ENCODE measurements around the gene FER1L5. TPM values are rescaled to one million over a fixed set of nuclear protein-coding genes. Genes with fewer than 3 reads are reported as not detected.
A peak's percentile ranks its signal among the peaks of the same experiment; 100 is the strongest.

Gene FER1L5
- total and polyA plus RNA-seq, 9 of the 15 experiments (the other 6 are each of a cell fraction or from before 2014, with no cell fraction given), result 0.01 TPM; not detected in 6

- Histone ChIP-seq H3K9ac (ENCODE audit: insufficient read depth in 1 of 2, low read depth in 2 of 2, low read length in 2 of 2) (peak overlapping the region in 1 of 2 experiments; percentile 39; a peak in 1 of 4 replicates), H3K36me3 (ENCODE audit: control insufficient read depth, insufficient read depth, low read length) (no peaks in the 10 kb centered on the region), H3K9me3 (replicated peaks; ENCODE audit: control insufficient read depth, insufficient read depth, low read depth, low read length) (no peaks in the 10 kb centered on the region), H3K4me3 (no peak overlapping the region), H3K4me1 (replicated peaks in 1 of 2; ENCODE audit: control insufficient read depth in 2 of 2, insufficient read depth in 2 of 2, low read length in 2 of 2) (peaks cover 6 to 28% of the 10 kb centered on the region in 2 experiments; a peak in 3 of 5 replicates), H3K79me2 (ENCODE audit: control insufficient read depth, insufficient read depth, low read length) (no peaks in the 10 kb centered on the region), H4K20me1 (replicated peaks; ENCODE audit: control insufficient read depth, insufficient read depth, low read length) (0 out of 2 replicates have a peak, but pooled peaks cover 17% of the 10 kb centered on the region), H2AFZ (ENCODE audit: low read depth, low read length) (no peak overlapping the region), H3K9me1 (ENCODE audit: control insufficient read depth, insufficient read depth, low read length) (no peaks in the 10 kb centered on the region), H3K27ac (ENCODE audit: extremely low read depth, low read depth, low read length) (no peak overlapping the region), H3K4me2 (ENCODE audit: insufficient read depth, low read length) (no peak overlapping the region), H3K27me3 (ENCODE audit: control insufficient read depth in 2 of 2, insufficient read depth in 2 of 2, low read length in 2 of 2) (peaks cover 20 to 37% of the 10 kb centered on the region in 2 experiments; a peak in 4 of 5 replicates)
- intact Hi-C loops (cut with micrococcal nuclease), result no loop called here
- FAIRE-seq (no peak), DNase-seq (ENCODE audit: extremely low read depth in 1 of 4, low spot score in 3 of 4) (no peak), ATAC-seq (no peak)
- POLR2A ChIA-PET, result interaction anchor here (0.6 to 1.1 kb wide), 4 partner anchors 59 to 199 kb away, joined by 3 to 4 read pairs (median 3); no protein-coding TSS in a partner anchor
- WGBS (ENCODE audit: insufficient coverage, low coverage, missing lambda C conversion rate), result 13% methylated on average over 23 of the region's 27 CpGs
- BruUV-seq (replicated peaks), result no TSS peak
- in situ Hi-C loops (cut with MboI), result no loop called here
- CTCF ChIA-PET (ENCODE audit: low intra/inter-chr PET ratio), result no interaction called here
- TF ChIP-seq ZNF445 (CRISPR knock-in tag; IDR thresholded peaks at IDR 0.05; ENCODE audit: low read depth) (no peak), XRCC4 (IDR thresholded peaks at IDR 0.05; ENCODE audit: extremely low read depth, insufficient read depth, insufficient read length) (no peak), CHCHD3 (CRISPR knock-in tag; IDR thresholded peaks at IDR 0.05) (no peak), HMGXB4 (CRISPR knock-in tag; IDR thresholded peaks at IDR 0.05) (no peak), SAP30 (IDR thresholded peaks at IDR 0.05; ENCODE audit: borderline replicate concordance, insufficient read depth, low read depth, low read length, poor library complexity, severe bottlenecking) (no peak), ZNF778 (CRISPR knock-in tag; IDR thresholded peaks at IDR 0.05) (no peak), ZBTB49 (CRISPR knock-in tag; IDR thresholded peaks at IDR 0.05; ENCODE audit: borderline replicate concordance) (no peak), POLR2AphosphoS5 (IDR thresholded peaks at IDR 0.05; ENCODE audit: control insufficient read depth, insufficient read depth, low read depth, low read length) (no peak), NFIC (IDR thresholded peaks at IDR 0.05) (no peak), DPF2 (IDR thresholded peaks at IDR 0.05) (no peak), SETDB1 (IDR thresholded peaks at IDR 0.05; ENCODE audit: low read length) (no peak), E2F8 (IDR thresholded peaks at IDR 0.05; ENCODE audit: low read depth, partially characterized antibody) (no peak), COPS2 (conservative IDR thresholded peaks at IDR 0.05) (no peak)
These were observed 45.4 kb downstream of the FER1L5 start for GRCh38 chr2:96687711-96688640.
